GM10847 (cell line): ENCODE results near the gene CHRNB2.

Experiments used
- POLR2A ChIP-seq: IDR thresholded peaks from 2 replicates; pipeline ENCODE4 v1.6.1; 2011; ENCODE audit not compliant: insufficient read length; ENCODE audit errors: extremely low read depth

Gene CHRNB2

DNA sequence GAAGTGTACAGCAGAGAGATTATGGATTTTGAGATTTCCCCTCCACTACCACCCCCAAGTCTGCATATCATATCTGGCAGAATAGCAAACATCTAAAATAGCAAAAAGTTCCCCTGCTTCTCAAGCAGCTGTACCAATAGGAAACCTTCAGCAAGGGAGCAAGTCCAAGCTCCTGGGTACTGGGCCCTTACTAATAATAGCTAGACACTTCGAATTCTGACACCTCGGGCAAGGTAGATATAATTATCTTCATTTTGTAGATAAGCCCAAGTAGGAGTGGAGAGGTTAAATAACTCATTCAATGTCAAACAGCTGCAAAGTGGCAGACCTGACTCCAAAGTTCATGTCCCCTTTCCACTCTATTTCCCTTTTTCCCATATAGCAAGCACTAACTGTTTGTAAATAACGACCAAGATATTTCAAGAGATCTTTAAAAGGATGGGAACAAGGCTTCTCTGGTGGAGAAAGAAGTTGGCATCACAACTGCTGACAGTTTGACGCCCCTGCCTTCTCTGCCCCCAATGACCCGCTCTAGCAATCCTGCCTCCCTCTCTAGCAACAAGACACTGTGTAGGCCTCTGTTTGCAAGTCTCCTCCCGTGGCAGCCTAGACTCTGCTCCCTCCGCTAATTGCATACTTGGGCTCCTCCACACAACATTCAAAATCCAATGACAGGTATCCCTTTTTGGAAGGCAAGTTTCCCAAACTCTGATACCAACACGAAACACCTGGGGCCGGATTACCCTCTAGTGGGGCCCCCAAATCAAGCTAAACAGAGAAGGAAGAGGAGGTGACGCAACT is 59.1 kb downstream of the CHRNB2 start:
- TF ChIP-seq POLR2A, result no peak

GRCh38 chr1:154627257-154628120 is 59.9 kb downstream of the CHRNB2 start:
- peak; percentile 24 for TF ChIP-seq POLR2A

DNA sequence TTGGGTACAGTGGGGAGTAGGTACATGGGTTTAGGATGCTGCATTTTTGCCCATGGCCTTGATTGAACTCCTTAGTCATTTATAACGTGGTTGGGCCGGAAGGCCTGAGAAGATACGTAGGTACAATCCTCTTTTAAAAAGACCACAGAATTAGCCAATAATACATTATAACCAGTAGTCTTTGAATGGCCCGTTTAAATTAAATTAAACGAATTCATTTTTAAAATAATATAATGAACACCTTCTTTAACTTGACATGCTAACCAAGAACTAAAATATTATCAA is 60.5 kb downstream of the CHRNB2 start:
- TF ChIP-seq POLR2A, result no peak

GRCh38 chr1:154629061-154629674 is 61.6 kb downstream of the CHRNB2 start:
- no peak for TF ChIP-seq POLR2A
